Right lobe of liver (tissue), 4 donors: Measurements from ENCODE around the gene CCDC149.

Experiments
- POLR2A ChIP-seq: fragments of 450-650 bp; IDR thresholded peaks from one replicate; pipeline ENCODE4 v1.6.1; 2017; ENCODE audit warnings: antibody characterized with exemption, mild to moderate bottlenecking
- TF ChIP-seq, protein P1 (sequence below), 4 donors: fragments of 200-600 bp in 3 of 4; fragments of 450-650 bp in 1 of 4; IDR thresholded peaks; one replicate each; pipeline versions ENCODE4 v1.5.1 to v1.8.0; 2016 to 2022; ENCODE audit warnings: antibody characterized with exemption in 4 of 4, mild to moderate bottlenecking in 2 of 4
- donor health status: DM: no; HTN: no; CAD: no.
- donor health status: DM: no; HTN: no; CAD: no.
- donor health status: DM: no; HTN: yes; CAD: no.

- TF ChIP-seq, protein P1, sequence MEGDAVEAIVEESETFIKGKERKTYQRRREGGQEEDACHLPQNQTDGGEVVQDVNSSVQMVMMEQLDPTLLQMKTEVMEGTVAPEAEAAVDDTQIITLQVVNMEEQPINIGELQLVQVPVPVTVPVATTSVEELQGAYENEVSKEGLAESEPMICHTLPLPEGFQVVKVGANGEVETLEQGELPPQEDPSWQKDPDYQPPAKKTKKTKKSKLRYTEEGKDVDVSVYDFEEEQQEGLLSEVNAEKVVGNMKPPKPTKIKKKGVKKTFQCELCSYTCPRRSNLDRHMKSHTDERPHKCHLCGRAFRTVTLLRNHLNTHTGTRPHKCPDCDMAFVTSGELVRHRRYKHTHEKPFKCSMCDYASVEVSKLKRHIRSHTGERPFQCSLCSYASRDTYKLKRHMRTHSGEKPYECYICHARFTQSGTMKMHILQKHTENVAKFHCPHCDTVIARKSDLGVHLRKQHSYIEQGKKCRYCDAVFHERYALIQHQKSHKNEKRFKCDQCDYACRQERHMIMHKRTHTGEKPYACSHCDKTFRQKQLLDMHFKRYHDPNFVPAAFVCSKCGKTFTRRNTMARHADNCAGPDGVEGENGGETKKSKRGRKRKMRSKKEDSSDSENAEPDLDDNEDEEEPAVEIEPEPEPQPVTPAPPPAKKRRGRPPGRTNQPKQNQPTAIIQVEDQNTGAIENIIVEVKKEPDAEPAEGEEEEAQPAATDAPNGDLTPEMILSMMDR (IDR thresholded peaks at IDR 0.05) = no peak
- TF ChIP-seq POLR2A = no peak
Observed at GRCh38 chr4:24952667-24953066, 39.8 kb upstream of the CCDC149 start.
